T-helper 2 cell treated with Interferon-gamma antibody and Interleukin-4, amounts not matched to agents 100 ng/mL and 5 ng/mL, for 36 hours (primary cell): Measurements from ENCODE around the gene KIF7. TPM values are rescaled to one million over a fixed set of nuclear protein-coding genes. Genes with fewer than 3 reads are reported as not detected.
"Not testable (repeated sequence)": the region's sequence is repeated elsewhere in the genome, so short reads cannot be mapped to it uniquely, and the experiment has no call there.

Experiments
- intact Hi-C: fragments of 100-400 bp; cut with micrococcal nuclease; formaldehyde crosslinking; loops from one replicate; pipeline ENCODE4 v1.15.1; 2023
- total RNA-seq: library from RNA; stranded (reverse); gene quantifications from 2 replicates; pipeline ENCODE4 v1.2.3, GENCODE V29; 2022

The KIF7 gene
- total RNA-seq, 1 donor from 2014 or later, result 0.84 TPM

GRCh38 chr15:89621547-89621946 is 33.7 kb downstream of the KIF7 start:
- intact Hi-C loops, result no loop called here

- intact Hi-C loops, result no loop called here
These were observed 39.0 kb downstream of the KIF7 start for GRCh38 chr15:89616228-89616627.

- intact Hi-C loops, result no loop called here
These were observed 40.1 kb downstream of the KIF7 start for GRCh38 chr15:89615135-89615534.

GRCh38 chr15:89614164-89614563 is 41.1 kb downstream of the KIF7 start:
- intact Hi-C loops, result no loop called here

GRCh38 chr15:89613031-89613430 is 42.2 kb downstream of the KIF7 start:
- intact Hi-C loops, result no loop called here

- intact Hi-C loops, result no loop called here
These were observed 44.0 kb downstream of the KIF7 start for GRCh38 chr15:89611317-89611716.

- intact Hi-C loops, result no loop called here
These were observed 56.2 kb downstream of the KIF7 start for GRCh38 chr15:89599021-89599420.

GRCh38 chr15:89593018-89593417 is 62.2 kb downstream of the KIF7 start:
- intact Hi-C loops, result no loop called here

- intact Hi-C loops, result no loop called here
These were observed 63.4 kb downstream of the KIF7 start for GRCh38 chr15:89591834-89592233.

GRCh38 chr15:89587955-89588354 is 67.3 kb downstream of the KIF7 start:
- intact Hi-C loops, result no loop called here

- intact Hi-C loops, result no loop called here
These were observed 68.6 kb downstream of the KIF7 start for GRCh38 chr15:89586651-89587050.

- intact Hi-C loops, result not testable (repeated sequence)
These were observed 74.5 kb downstream of the KIF7 start for GRCh38 chr15:89580747-89581146.

- intact Hi-C loops, result loop anchor here (5.0 to 10.0 kb wide), 2 partner anchors 333 to 519 kb away; partner anchors contain the start of gene FANCI
These were observed 77.1 kb downstream of the KIF7 start for GRCh38 chr15:89578146-89578545.

Other genes with a start within 250 kb of the KIF7 start
- gene RHCG, start 158.9 kb downstream of the KIF7 start, total RNA-seq, result not detected in 2 replicates
- gene TICRR, start 80.0 kb downstream of the KIF7 start, total RNA-seq, result 19.6 and 20.9 TPM in 2 replicates
- gene PLIN1, start 23.9 kb upstream of the KIF7 start, total RNA-seq, result 0.07 TPM in 1 of 2 replicates, not detected in the other
- gene PEX11A, start 35.3 kb upstream of the KIF7 start, total RNA-seq, result 0.75 and 0.93 TPM in 2 replicates
- not detected in 2 replicates for gene WDR93, start 35.3 kb upstream of the KIF7 start, total RNA-seq
- gene MESP1, start 95.8 kb upstream of the KIF7 start, total RNA-seq, result 1.8 and 2.8 TPM in 2 replicates
- not detected in 2 replicates for gene MESP2, start 120.9 kb upstream of the KIF7 start, total RNA-seq
- gene ANPEP, start 159.4 kb upstream of the KIF7 start, total RNA-seq, result 12.0 and 12.3 TPM in 2 replicates
- 30.0 and 32.3 TPM in 2 replicates for gene AP3S2, start 238.5 kb upstream of the KIF7 start, total RNA-seq